AG04449 (cell line): ENCODE measurements around the gene PTH1R.

ENCODE experiments used
- CTCF ChIA-PET: fragments of 350-600 bp; formaldehyde crosslinking; extraction: SDS; loops from one replicate; lab custom pipeline; 2021; ENCODE audit warnings: antibody characterized with exemption; lab: Yijun Ruan, JAX
- POLR2A ChIA-PET: fragments of 400-600, 350-600 bp; formaldehyde crosslinking; extraction: SDS; loops from one replicate; lab custom pipeline; 2020; ENCODE audit warnings: antibody characterized with exemption, inconsistent platforms; lab: Yijun Ruan, JAX
- DNase-seq: peaks from one replicate; pipeline ENCODE4 v3.0.0-alpha.2; 2010; ENCODE audit warnings: low read depth, low spot score
- H3K4me3 ChIP-seq: 2 replicates; pipeline ENCODE4 v1.5.1; 2011; ENCODE audit warnings: low read depth, mild to moderate bottlenecking, control low read depth, low read length
- TF ChIP-seq, protein P1 (sequence below): IDR thresholded peaks from one replicate; pipeline ENCODE4 v1.5.1; 2011; ENCODE audit warnings: mild to moderate bottlenecking, moderate library complexity, low read length, control low read depth, inconsistent platforms; ENCODE audit not compliant: insufficient read depth; ENCODE audit errors: missing control alignments

Gene PTH1R

DNA sequence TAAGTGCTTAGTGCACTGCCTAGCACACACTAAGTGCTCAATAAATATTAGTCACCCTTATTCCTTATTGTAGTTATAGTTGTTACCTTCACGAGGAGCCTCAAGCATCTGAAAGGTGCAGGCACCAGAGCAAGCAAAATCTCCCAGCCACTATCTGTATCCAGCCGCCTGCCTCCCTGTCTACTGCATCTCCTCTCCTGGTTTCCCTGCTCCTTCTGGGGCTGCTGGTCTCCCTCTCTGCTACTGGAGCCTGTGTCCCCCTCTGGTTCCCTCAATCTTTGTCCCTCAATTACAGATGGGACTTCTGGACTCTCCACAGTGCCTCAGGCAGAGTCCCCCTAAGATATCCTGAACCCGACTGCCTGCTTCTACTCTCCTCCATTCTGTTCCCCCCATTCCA lies 33.1 kb upstream of the PTH1R start:
- DNase-seq, result no peak
- ChIA-PET POLR2A (no interaction called here), CTCF (interaction anchor here (1.5 to 10.0 kb wide), 3 partner anchors 19 to 69 kb away, joined by 3 to 70 read pairs (median 23); partner anchors contain the start of gene MYL3)
- TF ChIP-seq, protein P1, sequence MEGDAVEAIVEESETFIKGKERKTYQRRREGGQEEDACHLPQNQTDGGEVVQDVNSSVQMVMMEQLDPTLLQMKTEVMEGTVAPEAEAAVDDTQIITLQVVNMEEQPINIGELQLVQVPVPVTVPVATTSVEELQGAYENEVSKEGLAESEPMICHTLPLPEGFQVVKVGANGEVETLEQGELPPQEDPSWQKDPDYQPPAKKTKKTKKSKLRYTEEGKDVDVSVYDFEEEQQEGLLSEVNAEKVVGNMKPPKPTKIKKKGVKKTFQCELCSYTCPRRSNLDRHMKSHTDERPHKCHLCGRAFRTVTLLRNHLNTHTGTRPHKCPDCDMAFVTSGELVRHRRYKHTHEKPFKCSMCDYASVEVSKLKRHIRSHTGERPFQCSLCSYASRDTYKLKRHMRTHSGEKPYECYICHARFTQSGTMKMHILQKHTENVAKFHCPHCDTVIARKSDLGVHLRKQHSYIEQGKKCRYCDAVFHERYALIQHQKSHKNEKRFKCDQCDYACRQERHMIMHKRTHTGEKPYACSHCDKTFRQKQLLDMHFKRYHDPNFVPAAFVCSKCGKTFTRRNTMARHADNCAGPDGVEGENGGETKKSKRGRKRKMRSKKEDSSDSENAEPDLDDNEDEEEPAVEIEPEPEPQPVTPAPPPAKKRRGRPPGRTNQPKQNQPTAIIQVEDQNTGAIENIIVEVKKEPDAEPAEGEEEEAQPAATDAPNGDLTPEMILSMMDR, result no peak
- H3K4me3 ChIP-seq, result no peak overlapping the region

GRCh38 chr3:46844881-46845312 lies 32.6 kb upstream of the PTH1R start:
- TF ChIP-seq, protein P1, result no peak
- POLR2A ChIA-PET, result no interaction called here
- DNase-seq, result no peak
- CTCF ChIA-PET, result interaction anchor here (0.6 to 10.0 kb wide), 9 partner anchors 18 to 139 kb away, joined by 3 to 70 read pairs (median 4); partner anchors contain the start of gene MYL3
- peak overlapping the region; percentile 45 for H3K4me3 ChIP-seq

GRCh38 chr3:46845397-46845859 lies 32.1 kb upstream of the PTH1R start:
- H3K4me3 ChIP-seq, result peak overlapping the region; percentile 45
- no peak for DNase-seq
- ChIA-PET CTCF (interaction anchor here (0.6 to 10.0 kb wide), 16 partner anchors 10 to 140 kb away, joined by 3 to 70 read pairs (median 4); partner anchors contain the start of gene MYL3), POLR2A (interaction anchor here (0.8 kb wide), 1 partner anchor 139 kb away, joined by 3 read pairs; no protein-coding TSS in a partner anchor)
- TF ChIP-seq, protein P1, result no peak

- TF ChIP-seq, protein P1, result peak; percentile 67
- DNase-seq, result no peak
- POLR2A ChIA-PET, result interaction anchor here (0.8 kb wide), 1 partner anchor 140 kb away, joined by 3 read pairs; no protein-coding TSS in a partner anchor
- H3K4me3 ChIP-seq, result peak overlapping the region; percentile 45
- CTCF ChIA-PET, result interaction anchor here (0.8 to 10.0 kb wide), 17 partner anchors 11 to 140 kb away, joined by 3 to 70 read pairs (median 4); partner anchors contain the start of gene MYL3
These were observed 31.5 kb upstream of the PTH1R start for GRCh38 chr3:46845860-46846623.

- ChIA-PET POLR2A (no interaction called here), CTCF (interaction anchor here (0.9 to 10.0 kb wide), 17 partner anchors 12 to 150 kb away, joined by 3 to 70 read pairs (median 4); partner anchors contain the start of gene MYL3)
- no peak for DNase-seq
- TF ChIP-seq, protein P1, result no peak
- peak overlapping the region; percentile 45 for H3K4me3 ChIP-seq
These were observed 30.6 kb upstream of the PTH1R start for GRCh38 chr3:46846624-46847542.
